Activated CD8-positive, alpha-beta memory T cell treated with anti-CD3 and anti-CD28 coated beads for 48 hours (primary cell): ENCODE results near the gene WWC2.
"Not testable (repeated sequence)": the region's sequence is repeated elsewhere in the genome, so short reads cannot be mapped to it uniquely, and the experiment has no call there.

Source experiments
- DNase-seq, 3 experiments: peaks; one replicate each; pipeline ENCODE4 v3.0.0-alpha.2; 2020; ENCODE audit warnings: low read depth in 2 of 3, low spot score in 2 of 3

WWC2 gene

GRCh38 chr4:183289688-183290087 is 190.6 kb downstream of the WWC2 start:
- no peak for DNase-seq

DNA sequence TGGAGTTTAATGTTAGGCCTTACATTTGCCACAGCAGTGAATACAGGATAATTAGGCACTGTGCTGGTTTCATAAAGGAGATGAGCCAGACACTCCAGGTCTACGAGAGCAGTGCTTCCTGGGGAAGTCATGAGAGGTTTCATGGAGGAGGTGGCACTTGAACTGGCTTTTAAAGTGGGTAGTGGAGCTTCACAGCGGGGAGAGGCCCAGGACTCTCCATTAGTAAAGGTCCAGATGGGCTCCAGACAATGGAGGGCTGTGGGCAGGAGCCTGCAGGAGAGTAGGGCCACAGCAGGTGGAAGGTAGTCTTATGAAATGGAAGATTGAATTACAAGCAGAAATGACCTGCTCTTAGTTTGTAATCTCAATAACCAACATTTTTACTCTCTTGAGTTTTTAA is 192.0 kb downstream of the WWC2 start:
- DNase-seq, result no peak

DNA sequence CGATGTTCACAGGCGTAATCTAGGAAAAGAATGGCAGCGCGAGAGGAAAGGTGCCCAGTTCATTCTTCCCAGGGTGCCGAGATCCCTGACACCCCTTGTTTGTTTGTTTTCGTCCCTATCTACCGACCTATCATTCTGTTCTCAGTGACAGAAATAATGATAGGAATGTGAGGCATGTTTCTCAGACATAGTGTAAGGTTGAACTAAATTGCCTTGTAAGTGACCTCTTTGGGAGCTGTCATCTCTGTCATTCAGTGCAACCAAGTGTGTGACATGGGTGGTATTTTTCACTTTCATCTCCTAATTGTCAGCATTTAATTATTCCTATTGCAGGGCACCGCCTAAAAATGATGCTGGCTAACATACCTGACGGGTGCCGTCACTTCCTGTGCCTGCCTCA is 196.7 kb downstream of the WWC2 start:
- no peak for DNase-seq

DNA sequence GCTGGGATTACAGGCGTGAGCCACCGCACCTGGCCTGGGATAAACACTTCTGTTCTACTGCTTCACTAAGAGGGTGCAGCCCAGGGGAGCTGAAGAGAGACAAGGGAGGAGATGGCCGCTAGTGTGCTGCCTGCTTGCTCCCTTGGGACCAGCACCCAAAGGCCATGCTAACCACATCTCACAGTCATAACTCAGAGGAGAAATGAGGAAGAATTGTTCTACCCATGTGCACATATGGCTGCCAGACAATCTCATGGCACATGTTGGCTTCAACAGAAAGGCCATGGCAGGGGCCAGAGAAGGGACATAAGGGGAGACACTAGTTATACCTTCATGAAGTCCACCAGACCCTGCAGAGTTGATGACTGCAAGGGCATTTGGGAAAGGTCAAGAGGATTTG is 198.6 kb downstream of the WWC2 start:
- DNase-seq, result no peak

- no peak for DNase-seq
These were observed 200.4 kb downstream of the WWC2 start for GRCh38 chr4:183299464-183299863.

- DNase-seq, result no peak
These were observed 201.0 kb downstream of the WWC2 start for GRCh38 chr4:183300070-183300469.

DNA sequence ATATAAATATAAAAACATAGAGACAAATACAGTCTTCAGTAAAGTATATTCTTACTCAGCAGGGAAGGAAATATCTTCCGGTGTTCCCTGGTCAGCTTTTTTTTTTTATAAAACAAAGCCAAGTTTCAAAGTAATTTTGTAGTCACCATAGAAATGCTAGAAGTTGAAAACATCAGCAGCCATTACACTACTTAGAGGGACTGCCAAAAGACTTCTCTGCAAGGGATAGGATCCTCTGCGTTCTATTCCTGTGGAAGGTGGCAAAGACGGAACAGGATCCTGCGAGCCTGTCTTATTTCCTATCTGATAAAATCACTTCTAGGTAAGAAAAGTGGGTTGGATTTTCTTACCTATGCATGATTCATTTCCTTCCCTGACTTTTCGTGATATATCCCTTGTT is 201.6 kb downstream of the WWC2 start:
- no peak for DNase-seq

GRCh38 chr4:183303301-183303700 is 204.2 kb downstream of the WWC2 start:
- DNase-seq, result no peak

DNA sequence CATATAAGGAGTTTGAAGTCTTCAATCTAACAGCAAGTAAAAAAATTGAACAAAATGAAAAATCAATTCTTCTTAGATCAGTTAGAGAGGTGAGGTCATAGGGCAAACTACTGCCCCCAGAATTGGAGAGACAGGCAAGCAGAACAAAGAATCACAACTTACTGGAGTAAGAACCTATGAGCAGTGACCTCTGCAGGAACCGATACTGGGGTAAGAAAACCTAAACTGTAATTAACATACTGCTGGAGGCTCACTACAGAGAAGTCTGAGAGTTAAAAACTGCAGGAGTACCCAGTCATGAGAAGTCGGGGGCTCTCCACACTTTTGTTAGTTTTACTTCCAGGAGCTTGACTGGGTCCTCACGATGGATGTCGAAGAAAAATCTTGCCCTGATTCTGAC is 205.0 kb downstream of the WWC2 start:
- DNase-seq, result no peak

DNA sequence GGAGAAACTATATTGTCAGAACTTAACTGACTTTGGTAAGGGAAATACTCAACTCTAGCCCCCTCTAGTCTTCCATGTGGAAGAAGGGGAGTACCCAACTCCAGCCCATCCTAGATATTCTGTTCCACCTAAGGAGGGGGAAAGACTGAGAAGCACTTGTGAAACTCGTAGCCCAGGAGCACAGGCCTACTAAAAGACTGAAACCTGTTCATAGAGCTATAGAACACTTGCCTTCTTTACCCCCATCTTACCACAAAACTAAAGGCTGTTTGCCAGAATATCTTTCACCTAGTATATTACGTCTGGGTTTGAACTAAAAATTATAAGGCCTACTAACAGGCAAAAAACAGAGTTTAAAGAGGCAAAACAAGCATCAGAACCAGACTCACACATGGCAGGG is 205.5 kb downstream of the WWC2 start:
- DNase-seq, result no peak

DNA sequence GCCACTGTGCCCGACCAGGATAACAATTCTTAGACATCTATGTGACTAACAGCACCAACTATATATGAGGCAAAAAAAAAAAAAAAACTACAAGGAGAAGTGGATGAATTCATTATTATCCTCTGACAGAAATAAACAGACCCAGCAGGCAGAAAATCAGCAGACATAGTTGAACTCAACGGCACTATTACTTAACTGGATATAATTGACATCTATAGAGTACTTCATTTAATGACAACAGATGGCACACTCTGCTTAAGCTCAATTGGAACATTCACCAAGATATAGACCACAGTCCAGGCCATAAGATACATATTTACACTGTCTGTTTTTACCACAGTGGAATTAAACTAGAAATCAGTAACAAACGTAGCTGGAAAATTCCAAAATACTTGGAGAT is 207.8 kb downstream of the WWC2 start:
- no peak for DNase-seq

- DNase-seq, result no peak
These were observed 213.8 kb downstream of the WWC2 start for GRCh38 chr4:183312841-183313240.

GRCh38 chr4:183314336-183314735 is 215.3 kb downstream of the WWC2 start:
- DNase-seq, result no peak

DNA sequence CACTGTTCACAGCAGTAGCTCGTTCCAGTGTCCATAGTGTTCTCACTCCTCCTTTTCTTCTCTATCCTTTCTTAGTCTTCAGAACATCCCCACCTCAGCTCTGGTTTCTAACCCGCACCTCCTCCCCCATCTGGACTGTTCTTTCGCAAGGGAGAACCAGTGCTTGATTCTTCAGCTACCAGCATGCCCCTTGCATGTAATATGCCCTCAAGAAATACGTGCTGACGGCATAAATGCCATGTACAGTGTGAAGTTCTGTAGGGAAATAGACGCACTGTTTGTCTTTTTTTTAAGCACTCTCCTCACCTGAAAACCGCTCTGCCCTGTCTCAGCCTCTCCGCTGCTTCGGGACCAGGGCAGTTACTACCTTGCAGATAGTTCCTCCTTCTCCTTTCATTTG is 215.7 kb downstream of the WWC2 start:
- DNase-seq, result no peak

DNA sequence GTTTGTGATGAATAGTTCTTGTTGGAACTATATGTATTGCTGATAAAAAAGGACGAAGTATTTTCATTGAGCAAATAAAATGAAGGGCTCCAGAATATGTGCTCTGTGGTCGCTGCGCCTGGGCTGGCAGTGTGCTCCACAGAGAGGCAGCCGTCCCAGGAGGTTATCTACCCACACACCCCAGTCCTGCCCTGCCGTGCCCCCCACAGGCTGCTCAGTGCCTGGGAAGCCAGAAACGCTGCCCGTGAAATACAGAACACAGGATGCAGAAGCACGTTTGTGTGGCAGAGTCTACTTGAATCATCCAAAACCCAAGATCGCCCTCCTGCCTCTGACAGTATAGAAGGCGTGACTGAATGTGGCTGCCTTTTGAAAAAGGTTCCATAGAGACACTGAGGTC is 219.6 kb downstream of the WWC2 start:
- DNase-seq, result no peak

DNA sequence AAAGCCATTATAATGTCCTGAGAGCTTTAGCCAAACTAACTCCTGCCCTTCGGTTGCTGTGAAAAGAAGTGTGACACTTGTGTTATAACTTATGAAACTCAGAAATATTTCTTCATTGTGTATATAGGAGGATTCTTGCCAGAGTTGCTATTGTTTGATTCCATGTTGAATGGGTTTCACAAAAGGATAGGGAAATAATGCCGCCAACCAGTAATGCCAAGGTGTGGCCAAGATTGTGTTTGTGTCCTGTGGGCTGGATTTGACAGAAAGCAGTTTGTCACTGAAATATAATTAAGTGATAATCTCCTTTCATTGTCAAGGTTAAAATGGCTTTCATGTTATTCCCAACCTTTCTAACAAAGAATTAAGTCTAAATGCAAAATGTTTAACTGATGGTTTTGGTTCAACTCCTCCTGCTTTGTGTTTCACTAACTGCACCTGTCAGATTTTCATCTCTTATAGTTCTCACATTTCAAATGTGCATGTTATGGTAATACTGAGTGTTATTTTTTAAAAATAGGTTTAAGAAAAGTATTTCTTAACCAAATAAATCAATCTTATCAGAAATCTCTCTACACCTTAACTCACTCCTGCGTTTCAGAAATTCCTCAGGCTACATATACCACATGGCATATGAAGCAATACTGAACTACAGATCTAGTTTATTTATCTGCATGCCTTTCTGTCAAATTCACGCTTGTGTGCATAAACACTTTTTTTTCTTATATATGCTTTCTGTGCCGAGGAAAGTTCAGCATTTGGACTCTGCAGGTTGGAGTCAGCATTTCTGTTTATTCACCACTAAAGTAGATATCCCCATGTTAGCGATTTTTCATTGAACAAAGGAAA is 221.4 kb downstream of the WWC2 start, which contains the start of gene CLDN22:
Gene CLDN22, minus strand, starts transcription at position 66 of the 849 bp plus-strand sequence. Its CDS starts 58 bp downstream, at position 8.
- no peak for DNase-seq

- DNase-seq, result no peak
These were observed 222.0 kb downstream of the WWC2 start for GRCh38 chr4:183321079-183321478.

DNA sequence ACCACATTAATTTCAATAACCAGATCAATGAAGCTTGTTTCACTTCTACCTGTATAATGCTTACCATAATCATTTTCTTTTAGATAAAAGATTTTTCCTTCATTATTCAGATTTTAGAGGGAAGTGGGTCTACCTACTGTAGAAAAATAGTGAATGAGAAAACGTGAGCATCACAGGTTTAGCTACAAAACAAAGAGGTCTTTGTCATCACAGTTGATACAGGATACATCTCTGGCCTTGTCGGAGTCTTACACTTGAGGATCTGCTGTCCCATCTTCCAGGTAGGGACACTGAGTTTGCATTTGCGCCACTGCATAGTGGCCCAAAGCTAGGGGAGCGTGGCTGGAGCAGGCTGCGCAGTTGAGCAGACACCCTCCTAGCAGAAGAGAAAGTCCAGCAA is 222.5 kb downstream of the WWC2 start:
- DNase-seq, result no peak

- DNase-seq, result no peak
These were observed 223.3 kb downstream of the WWC2 start, which contains the start of gene CLDN24 for GRCh38 chr4:183322326-183322725. Gene CLDN24 (minus strand): TSS chr4:183322426. CDS start chr4:183322426, 0 bp downstream.

- DNase-seq, result no peak
These were observed 224.2 kb downstream of the WWC2 start for GRCh38 chr4:183323295-183323694.

DNA sequence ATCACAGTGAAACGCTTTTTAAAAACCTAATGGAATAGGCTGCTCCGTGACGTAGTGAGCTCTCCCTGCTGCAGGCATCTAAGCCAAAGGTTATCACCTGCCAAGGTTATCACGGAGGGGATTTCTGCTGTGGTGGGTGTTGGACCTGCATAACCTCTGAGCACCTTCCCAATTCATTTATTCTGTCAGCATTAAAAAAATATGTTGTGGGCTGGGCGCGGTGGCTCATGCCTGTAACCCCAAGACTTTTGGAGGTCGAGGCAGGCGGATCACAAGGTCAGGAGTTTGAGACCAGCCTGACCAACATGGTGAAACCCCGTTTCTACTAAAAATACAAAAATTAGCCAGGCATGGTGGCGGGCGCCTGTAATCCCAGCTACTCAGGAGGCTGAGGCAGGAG is 225.0 kb downstream of the WWC2 start:
- DNase-seq, result not testable (repeated sequence)

DNA sequence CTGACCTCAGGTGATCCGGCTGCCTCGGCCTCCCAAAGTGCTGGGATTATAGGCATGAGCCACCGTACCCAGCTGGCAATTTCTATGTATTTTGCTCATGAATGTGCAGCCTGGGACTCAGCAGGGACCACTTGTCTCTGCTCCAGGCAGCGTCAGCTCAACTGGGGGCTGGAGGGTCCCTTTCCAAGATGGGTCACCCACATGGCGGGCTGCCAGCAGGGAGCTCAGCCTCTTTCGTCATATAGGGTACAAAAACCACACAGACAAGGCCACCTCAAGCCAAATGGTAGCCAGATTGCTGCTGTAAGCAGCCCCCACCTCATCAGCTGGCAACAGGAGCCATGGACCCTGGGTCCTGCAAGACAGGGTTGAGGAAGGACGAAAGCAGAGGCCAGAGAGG is 225.6 kb downstream of the WWC2 start:
- no peak for DNase-seq

- DNase-seq, result not testable (repeated sequence)
These were observed 227.3 kb downstream of the WWC2 start for GRCh38 chr4:183326387-183326786.
